Fibroblast of pulmonary artery (primary cell): ENCODE results near the gene RPP38.
A peak's percentile ranks its signal among the peaks of the same experiment; 100 is the strongest.

Experiments used
- DNase-seq: peaks from one replicate; pipeline ENCODE4 v3.0.0-alpha.2; 2010; ENCODE audit warnings: low read depth
- H3K4me3 ChIP-seq: replicated peaks from 2 replicates; pipeline ENCODE4 v1.5.1; 2011; ENCODE audit warnings: low read depth, mild to moderate bottlenecking, control low read depth, low read length, moderate library complexity
- TF ChIP-seq, protein P1 (sequence below): IDR thresholded peaks from 2 replicates; pipeline ENCODE4 v1.5.1; 2011; ENCODE audit warnings: mild to moderate bottlenecking, control low read depth, low read length, inconsistent platforms; ENCODE audit errors: missing control alignments

Gene RPP38

DNA sequence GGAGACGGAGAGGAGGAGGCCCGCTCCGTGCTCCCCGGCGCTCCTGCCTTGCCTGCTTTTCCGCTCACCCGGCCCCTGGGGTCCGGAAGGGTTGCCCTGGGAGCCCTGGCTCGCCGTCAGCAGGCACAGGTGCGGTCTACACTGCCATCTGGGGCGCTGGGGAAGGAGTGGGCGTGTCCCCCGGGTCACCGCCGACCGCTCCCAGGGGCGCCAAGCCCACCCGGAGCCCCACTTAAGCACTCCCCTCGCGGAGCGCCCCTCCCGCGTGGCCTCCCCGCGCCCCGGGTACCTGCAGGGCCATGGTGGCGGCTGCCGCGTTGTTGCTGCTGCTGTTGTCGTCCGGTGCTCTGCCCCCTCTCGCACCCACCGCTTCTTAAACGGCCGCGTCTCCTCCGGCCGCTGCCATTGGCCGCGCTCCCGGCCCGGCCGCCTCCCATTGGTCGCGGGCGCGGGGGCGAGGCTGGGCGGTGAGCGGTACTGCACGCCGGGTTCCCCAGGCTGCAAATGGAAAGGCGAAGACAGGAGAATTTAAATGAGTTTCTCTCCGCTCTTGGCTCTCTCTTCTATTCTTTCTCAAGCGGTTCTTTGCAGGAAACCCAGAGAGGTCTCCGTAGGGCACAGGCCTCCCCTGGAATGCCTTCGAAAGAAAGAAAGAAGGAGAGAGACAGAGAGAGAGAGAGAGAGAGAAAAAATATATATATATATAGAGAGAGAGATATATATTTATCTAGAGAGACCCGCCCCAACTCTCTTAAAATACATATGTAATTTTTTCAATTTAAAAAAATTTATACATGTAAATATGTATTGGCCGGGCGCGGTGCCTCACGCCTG lies 8.5 kb upstream of the RPP38 start, which contains the start of gene ACBD7:
ACBD7 (minus strand) TSS at position 349 of the 834 bp plus-strand sequence; CDS start at position 301, 48 bp downstream.
- H3K4me3 ChIP-seq, result peak within 1 kb of the TSS; percentile 60
- DNase-seq, result peak; percentile 76
- TF ChIP-seq, protein P1, sequence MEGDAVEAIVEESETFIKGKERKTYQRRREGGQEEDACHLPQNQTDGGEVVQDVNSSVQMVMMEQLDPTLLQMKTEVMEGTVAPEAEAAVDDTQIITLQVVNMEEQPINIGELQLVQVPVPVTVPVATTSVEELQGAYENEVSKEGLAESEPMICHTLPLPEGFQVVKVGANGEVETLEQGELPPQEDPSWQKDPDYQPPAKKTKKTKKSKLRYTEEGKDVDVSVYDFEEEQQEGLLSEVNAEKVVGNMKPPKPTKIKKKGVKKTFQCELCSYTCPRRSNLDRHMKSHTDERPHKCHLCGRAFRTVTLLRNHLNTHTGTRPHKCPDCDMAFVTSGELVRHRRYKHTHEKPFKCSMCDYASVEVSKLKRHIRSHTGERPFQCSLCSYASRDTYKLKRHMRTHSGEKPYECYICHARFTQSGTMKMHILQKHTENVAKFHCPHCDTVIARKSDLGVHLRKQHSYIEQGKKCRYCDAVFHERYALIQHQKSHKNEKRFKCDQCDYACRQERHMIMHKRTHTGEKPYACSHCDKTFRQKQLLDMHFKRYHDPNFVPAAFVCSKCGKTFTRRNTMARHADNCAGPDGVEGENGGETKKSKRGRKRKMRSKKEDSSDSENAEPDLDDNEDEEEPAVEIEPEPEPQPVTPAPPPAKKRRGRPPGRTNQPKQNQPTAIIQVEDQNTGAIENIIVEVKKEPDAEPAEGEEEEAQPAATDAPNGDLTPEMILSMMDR, result no peak

DNA sequence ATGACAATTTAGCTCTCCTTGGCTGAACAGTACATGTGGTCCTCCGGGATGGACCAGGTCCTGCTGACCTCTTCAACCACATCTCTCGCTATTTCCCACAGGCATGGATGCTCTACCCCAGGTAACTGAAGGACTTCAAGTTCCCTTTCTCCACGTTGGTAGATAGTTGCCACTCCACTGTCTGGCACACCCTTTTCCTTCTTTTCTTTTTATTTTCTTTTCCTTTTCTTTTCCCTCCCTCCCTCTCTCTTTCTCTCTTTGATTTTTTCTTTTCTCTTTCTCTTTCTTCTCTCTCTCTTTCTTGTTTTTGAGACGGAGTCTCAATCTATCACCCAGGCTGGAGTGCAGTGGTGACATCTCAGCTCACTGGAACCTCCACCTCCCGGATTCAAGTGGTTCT lies 5.7 kb upstream of the RPP38 start:
- no peak for DNase-seq
- H3K4me3 ChIP-seq, result no peak overlapping the region
- TF ChIP-seq, protein P1, result no peak

DNA sequence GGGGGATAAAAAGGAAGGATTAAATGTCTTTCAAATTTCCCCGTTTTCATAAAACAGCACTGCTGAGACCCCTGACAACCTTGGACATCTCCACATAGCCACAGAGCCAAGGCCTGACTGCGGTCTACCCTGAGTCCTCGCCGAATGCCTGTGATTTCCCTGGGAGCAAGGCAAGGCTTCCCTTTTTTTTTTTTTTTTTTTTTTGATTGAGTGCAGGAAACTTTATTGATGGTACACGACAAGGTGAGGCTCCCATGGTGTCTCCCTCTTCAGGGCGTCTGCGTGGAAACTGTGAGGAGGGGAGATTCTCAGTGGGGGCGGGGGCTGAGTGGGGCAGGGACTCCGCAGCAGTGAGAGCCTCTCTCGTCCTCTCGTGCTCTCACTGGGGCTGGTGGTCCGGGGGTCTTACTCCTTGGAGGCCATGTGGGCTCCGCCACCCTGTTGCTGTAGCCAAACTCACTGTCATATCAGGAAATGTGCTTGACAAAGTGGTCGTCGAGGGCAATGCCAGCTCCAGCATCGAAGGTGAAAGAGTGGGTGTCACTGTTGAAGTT lies 4.2 kb upstream of the RPP38 start:
- no peak for DNase-seq
- TF ChIP-seq, protein P1, result no peak
- no peak overlapping the region for H3K4me3 ChIP-seq

DNA sequence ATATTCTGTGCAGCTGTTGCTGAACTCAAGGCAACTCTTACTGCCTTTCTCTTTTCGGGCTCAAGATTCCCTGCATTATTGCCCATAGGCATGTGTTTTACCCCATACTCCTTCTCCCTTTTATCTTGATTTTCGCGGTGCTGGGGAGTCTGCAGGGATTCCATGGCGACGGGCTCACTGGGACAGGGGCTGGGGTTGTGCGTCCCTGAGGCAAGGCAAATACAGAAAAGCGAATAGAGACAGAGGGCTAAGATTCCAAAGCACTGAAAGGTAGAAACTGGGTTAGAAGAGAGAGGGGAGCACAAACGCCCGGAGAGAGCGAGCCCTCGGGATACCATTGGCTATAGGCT lies 519 bp upstream of the RPP38 start:
- no peak for DNase-seq
- TF ChIP-seq, protein P1, result no peak
- peak overlapping the region; percentile 95 for H3K4me3 ChIP-seq

DNA sequence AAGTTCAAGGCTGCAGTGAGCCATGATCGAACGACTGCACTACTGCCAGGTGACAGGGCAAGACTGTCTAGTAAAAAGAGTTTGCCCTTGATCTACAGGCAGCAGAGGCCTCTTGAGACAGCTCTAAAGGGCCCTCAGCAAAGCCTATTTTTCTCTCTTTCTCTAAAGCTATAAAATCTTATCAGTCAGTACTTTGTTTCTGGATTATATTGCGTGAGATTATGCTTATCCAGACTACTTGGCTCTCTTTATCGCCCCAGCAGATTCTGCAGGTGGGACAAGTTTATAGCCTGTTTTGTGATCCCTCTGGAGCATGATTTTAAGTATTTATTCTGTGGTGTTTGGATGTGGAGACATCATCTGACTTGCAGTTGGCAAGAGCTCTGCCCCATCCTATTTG lies 2.7 kb downstream of the RPP38 start:
- TF ChIP-seq, protein P1, result no peak
- H3K4me3 ChIP-seq, result no peak overlapping the region
- no peak for DNase-seq

DNA sequence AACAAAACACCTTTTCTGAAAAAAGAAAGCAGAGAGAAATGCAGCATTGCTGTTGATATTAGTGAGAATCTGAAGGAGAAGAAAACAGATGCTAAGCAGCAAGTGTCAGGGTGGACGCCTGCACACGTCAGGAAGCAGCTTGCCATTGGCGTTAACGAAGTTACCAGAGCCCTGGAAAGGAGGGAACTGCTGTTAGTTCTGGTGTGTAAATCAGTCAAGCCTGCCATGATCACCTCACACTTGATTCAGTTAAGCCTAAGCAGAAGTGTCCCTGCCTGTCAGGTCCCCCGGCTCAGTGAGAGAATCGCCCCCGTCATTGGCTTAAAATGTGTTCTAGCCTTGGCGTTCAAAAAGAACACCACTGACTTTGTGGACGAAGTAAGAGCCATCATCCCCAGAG lies 6.4 kb downstream of the RPP38 start:
- no peak overlapping the region for H3K4me3 ChIP-seq
- no peak for DNase-seq
- TF ChIP-seq, protein P1, result no peak
